ENCODE results near the gene C4orf36.

DNA sequence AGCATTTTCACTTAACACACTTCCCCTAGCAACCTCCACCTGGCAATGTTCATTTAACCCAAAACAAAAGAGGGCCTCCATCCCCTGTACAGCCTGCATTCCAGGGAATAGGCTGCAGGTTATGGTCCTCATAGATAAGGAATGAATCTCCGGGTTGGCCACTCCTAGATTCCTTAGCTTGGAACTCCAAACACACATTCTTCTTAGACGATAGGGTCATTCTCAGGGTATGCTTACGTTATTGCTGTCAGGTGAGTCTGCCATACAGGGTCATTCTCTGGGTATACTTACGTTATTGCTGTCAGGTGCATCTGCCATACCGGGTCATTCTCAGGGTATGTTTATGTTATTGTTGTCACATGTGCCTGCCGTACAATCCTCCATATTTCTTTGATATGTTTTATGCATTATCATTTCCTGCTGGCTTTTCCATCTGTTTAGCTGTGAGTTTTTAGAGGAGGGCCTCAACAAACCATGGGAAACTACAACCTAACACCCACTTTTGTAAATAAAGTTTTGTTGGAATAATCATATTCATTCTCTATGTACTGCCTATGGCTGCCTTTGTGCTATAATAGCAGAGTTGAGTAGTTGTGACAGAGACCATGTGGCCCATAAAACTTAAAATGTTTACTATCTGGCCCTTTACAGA lies 34.3 kb upstream of the C4orf36 start:
- TF ChIP-seq, protein P1, sequence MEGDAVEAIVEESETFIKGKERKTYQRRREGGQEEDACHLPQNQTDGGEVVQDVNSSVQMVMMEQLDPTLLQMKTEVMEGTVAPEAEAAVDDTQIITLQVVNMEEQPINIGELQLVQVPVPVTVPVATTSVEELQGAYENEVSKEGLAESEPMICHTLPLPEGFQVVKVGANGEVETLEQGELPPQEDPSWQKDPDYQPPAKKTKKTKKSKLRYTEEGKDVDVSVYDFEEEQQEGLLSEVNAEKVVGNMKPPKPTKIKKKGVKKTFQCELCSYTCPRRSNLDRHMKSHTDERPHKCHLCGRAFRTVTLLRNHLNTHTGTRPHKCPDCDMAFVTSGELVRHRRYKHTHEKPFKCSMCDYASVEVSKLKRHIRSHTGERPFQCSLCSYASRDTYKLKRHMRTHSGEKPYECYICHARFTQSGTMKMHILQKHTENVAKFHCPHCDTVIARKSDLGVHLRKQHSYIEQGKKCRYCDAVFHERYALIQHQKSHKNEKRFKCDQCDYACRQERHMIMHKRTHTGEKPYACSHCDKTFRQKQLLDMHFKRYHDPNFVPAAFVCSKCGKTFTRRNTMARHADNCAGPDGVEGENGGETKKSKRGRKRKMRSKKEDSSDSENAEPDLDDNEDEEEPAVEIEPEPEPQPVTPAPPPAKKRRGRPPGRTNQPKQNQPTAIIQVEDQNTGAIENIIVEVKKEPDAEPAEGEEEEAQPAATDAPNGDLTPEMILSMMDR (IDR thresholded peaks at IDR 0.05 in 8 of 11, conservative IDR thresholded peaks at IDR 0.05 in 3 of 11), result no peak
- no peak for TF ChIP-seq POLR2A (IDR thresholded peaks at IDR 0.05)

Measured in spleen (tissue), 7 donors.